Endothelial cell of umbilical vein (primary cell): ENCODE results near the gene CDKN2B-AS1. TPM values are rescaled to one million over a fixed set of nuclear protein-coding genes. Genes with fewer than 3 reads are reported as not detected.

Experiments
- BruUV-seq: library from RNA; stranded (reverse); fragments of 400-500 nt; replicated peaks from 2 replicates; lab custom pipeline; 2021; lab: Mats Ljungman, UMichigan
- CTCF ChIA-PET: fragments of 300-600, 350-600 bp; sonication (Branson Sonifier 250); formaldehyde crosslinking; loops from one replicate; lab custom pipeline; 2021; ENCODE audit warnings: antibody characterized with exemption, inconsistent platforms; lab: Charles Lee
- POLR2A ChIA-PET: fragments of 300-600, 350-600 bp; sonication (Branson Sonifier 250); formaldehyde crosslinking; loops from one replicate; lab custom pipeline; 2021; ENCODE audit warnings: antibody characterized with exemption, inconsistent platforms; lab: Charles Lee
- DNase-seq: peaks from one replicate; pipeline ENCODE4 v3.0.0-alpha.2; 2011; ENCODE audit warnings: low read depth, low spot score
- FAIRE-seq: peaks from 2 replicates; lab custom pipeline; 2011; peaks lifted over from hg19 to GRCh38; lab: Jason Lieb, UNC
- H2AFZ ChIP-seq: 2 replicates; pipeline ENCODE4 v1.6.0; 2012; ENCODE audit warnings: low read depth, low read length, control low read depth, inconsistent platforms
- H3K27ac ChIP-seq: 2 replicates; pipeline ENCODE4 v1.5.1; 2011; ENCODE audit warnings: low read depth, mild to moderate bottlenecking, control low read depth, low read length, moderate library complexity; ENCODE audit not compliant: insufficient read depth
- H3K27me3 ChIP-seq, 2 experiments: 2 replicates each; pipeline versions ENCODE4 v1.6.0 to v1.6.1; 2011; ENCODE audit warnings: low read length in 2 of 2, mixed read lengths in 1 of 2; ENCODE audit not compliant: control insufficient read depth in 2 of 2, insufficient read depth in 2 of 2
- H3K36me3 ChIP-seq, 2 experiments: 2 replicates in 1 of 2; 3 replicates in 1 of 2; pipeline ENCODE4 v1.5.1; 2011; ENCODE audit warnings: low read length in 2 of 2, mild to moderate bottlenecking in 1 of 2, moderate library complexity in 1 of 2; ENCODE audit not compliant: control insufficient read depth in 2 of 2, insufficient read depth in 2 of 2; ENCODE audit errors: extremely low read depth in 1 of 2
- H3K4me1 ChIP-seq: 3 replicates; pipeline ENCODE4 v1.5.1; 2011; ENCODE audit warnings: mild to moderate bottlenecking, low read length; ENCODE audit not compliant: control insufficient read depth, insufficient read depth; ENCODE audit errors: extremely low read depth
- H3K4me2 ChIP-seq: 2 replicates; pipeline ENCODE4 v1.6.1; 2011; ENCODE audit warnings: low read length, control low read depth, mixed read lengths; ENCODE audit not compliant: insufficient read depth
- H3K4me3 ChIP-seq, 3 experiments: fragments of 200-600 bp in 1 of 3; sonication (generic), shearing (Covaris generic) in 1 of 3; replicated peaks in 1 of 3; 2 replicates each; pipeline ENCODE4 v1.5.1; 2011 to 2016; ENCODE audit warnings: control low read depth in 3 of 3, low read length in 3 of 3, mild to moderate bottlenecking in 2 of 3, inconsistent platforms in 1 of 3, low read depth in 1 of 3, moderate library complexity in 1 of 3; ENCODE audit not compliant: insufficient read depth in 1 of 3
- H3K79me2 ChIP-seq: 2 replicates; pipeline ENCODE4 v1.6.0; 2012; ENCODE audit warnings: low read length, inconsistent platforms; ENCODE audit not compliant: control insufficient read depth, insufficient read depth
- H3K9ac ChIP-seq: replicated peaks from 2 replicates; pipeline ENCODE3; 2011; ENCODE audit warnings: low read length, control low read depth; ENCODE audit not compliant: insufficient read depth; ENCODE audit errors: extremely low read depth
- H3K9me1 ChIP-seq: replicated peaks from 3 replicates; pipeline ENCODE4 v1.6.0; 2011; ENCODE audit warnings: mild to moderate bottlenecking, low read length; ENCODE audit not compliant: control insufficient read depth, insufficient read depth; ENCODE audit errors: extremely low read depth
- H3K9me3 ChIP-seq: replicated peaks from 2 replicates; pipeline ENCODE4 v1.5.1; 2012; ENCODE audit warnings: low read length, inconsistent platforms; ENCODE audit not compliant: control insufficient read depth, insufficient read depth
- H4K20me1 ChIP-seq: replicated peaks from 2 replicates; pipeline ENCODE3; 2011; ENCODE audit warnings: mild to moderate bottlenecking, low read length; ENCODE audit not compliant: control insufficient read depth, insufficient read depth; ENCODE audit errors: extremely low read depth
- FOS ChIP-seq: IDR thresholded peaks from 2 replicates; pipeline ENCODE4 v1.6.1; 2011; ENCODE audit warnings: mild to moderate bottlenecking, low read length, moderate library complexity, borderline replicate concordance; ENCODE audit not compliant: insufficient read depth
- GATA2 ChIP-seq: IDR thresholded peaks from 2 replicates; pipeline ENCODE4 v1.7.0; 2011; ENCODE audit warnings: low read depth, mild to moderate bottlenecking, moderate library complexity, mixed read lengths, low read length; ENCODE audit not compliant: insufficient read length, insufficient read depth
- MYC ChIP-seq: IDR thresholded peaks from one replicate; pipeline ENCODE4 v1.6.1; 2011; ENCODE audit warnings: mild to moderate bottlenecking, low read depth, low read length
- POLR2AphosphoS5 ChIP-seq: IDR thresholded peaks from 2 replicates; pipeline ENCODE4 v1.6.1; 2012; ENCODE audit warnings: low read depth, mild to moderate bottlenecking, control low read depth, low read length, moderate library complexity; ENCODE audit not compliant: insufficient read depth
- dilution Hi-C: fragments of 300-500 bp; cut with MboI; formaldehyde crosslinking; loops from one replicate; pipeline ENCODE4 v1.15.0; 2019; ENCODE audit warnings: low sequenced_read_pairs; ENCODE audit not compliant: extremely low pct_ligation_motif_present
- intact Hi-C: fragments of 100-400 bp; cut with micrococcal nuclease; formaldehyde crosslinking; loops from one replicate; pipeline ENCODE4 v1.10.0; 2022
- polyA plus RNA-seq, 4 experiments: library from polyadenylated mRNA; depleted of rRNA in 3 of 4; stranded (reverse) in 3 of 4; unstranded in 1 of 4; fragments of >200 nt; gene quantifications; 2 replicates each; pipeline versions ENCODE4 v1.2.1 to v1.2.3, GENCODE V29; 2011 to 2012; ENCODE audit warnings: missing spikeins in 1 of 4
- total RNA-seq: library from RNA; stranded (reverse); gene quantifications from 2 replicates; pipeline ENCODE4 v1.2.3, GENCODE V29; 2021
- TF ChIP-seq, protein P1 (sequence below): IDR thresholded peaks from 2 replicates; pipeline ENCODE4 v1.6.1; 2011; ENCODE audit not compliant: insufficient read depth, insufficient read length

CDKN2B-AS1 gene
- total and polyA plus RNA-seq, 2 donors (not counting 3 experiments of a cell fraction or from before 2014, with no cell fraction given): 0.44 to 1.9 TPM

DNA sequence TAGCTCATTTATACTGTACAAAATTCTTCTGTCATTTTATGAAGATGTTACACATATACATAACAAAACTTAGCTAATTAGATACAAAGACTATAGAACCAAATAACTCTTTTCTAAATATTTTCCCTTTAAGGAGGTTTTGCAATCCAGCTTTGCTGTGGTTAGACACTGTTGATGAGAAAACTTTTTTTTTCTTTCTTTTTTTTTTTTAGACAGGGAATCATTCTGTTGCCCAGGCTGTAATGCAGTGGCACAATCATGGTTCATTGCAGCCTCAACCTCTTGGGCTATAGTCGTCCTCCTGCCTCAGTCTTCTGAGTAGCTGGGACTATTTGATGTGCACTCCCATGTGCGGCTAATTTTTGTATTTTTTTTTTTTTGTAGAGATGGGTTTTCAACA lies 53.0 kb downstream of the CDKN2B-AS1 start:
- Histone ChIP-seq H3K9me1 (no peaks in the 10 kb centered on the region), H3K9ac (no peak overlapping the region), H3K36me3 (no peaks in the 10 kb centered on the region), H3K27me3 (no peaks in the 10 kb centered on the region), H2AFZ (no peak overlapping the region), H3K27ac (no peak overlapping the region), H3K4me2 (no peak overlapping the region), H3K4me1 (peaks cover 46% of the 10 kb centered on the region), H3K79me2 (no peaks in the 10 kb centered on the region), H3K9me3 (no peaks in the 10 kb centered on the region), H4K20me1 (no peaks in the 10 kb centered on the region), H3K4me3 (no peak overlapping the region)
- no peak for DNase-seq
- TF ChIP-seq GATA2: no peak
- TF ChIP-seq MYC: no peak
- no peak for TF ChIP-seq POLR2AphosphoS5
- dilution Hi-C loops (no loop called here), intact Hi-C loops (no loop called here)
- ChIA-PET CTCF (interaction anchor here (0.9 to 1.8 kb wide), 2 partner anchors 32 to 72 kb away, joined by 3 to 5 read pairs; no protein-coding TSS in a partner anchor), POLR2A (interaction anchor here (0.8 kb wide), 1 partner anchor 50 kb away, joined by 3 read pairs; no protein-coding TSS in a partner anchor)
- no TSS peak for BruUV-seq
- FAIRE-seq: no peak

GRCh38 chr9:22049411-22049810 lies 54.8 kb downstream of the CDKN2B-AS1 start:
- H2AFZ ChIP-seq: no peak overlapping the region
- dilution Hi-C loops (no loop called here), intact Hi-C loops (no loop called here)
- H3K36me3 ChIP-seq: no peaks in the 10 kb centered on the region
- H4K20me1 ChIP-seq: no peaks in the 10 kb centered on the region
- no peak overlapping the region for H3K4me3 ChIP-seq
- H3K9me3 ChIP-seq: no peaks in the 10 kb centered on the region
- no TSS peak for BruUV-seq
- no peaks in the 10 kb centered on the region for H3K27me3 ChIP-seq
- DNase-seq: peak; percentile 10
- CTCF ChIA-PET: interaction anchor here (1.0 to 2.7 kb wide), 4 partner anchors 12 to 189 kb away, joined by 3 to 11 read pairs (median 4); no protein-coding TSS in a partner anchor
- H3K27ac ChIP-seq: no peak overlapping the region
- H3K9me1 ChIP-seq: no peaks in the 10 kb centered on the region
- no peak overlapping the region for H3K9ac ChIP-seq
- no peak overlapping the region for H3K4me2 ChIP-seq
- POLR2A ChIA-PET: no interaction called here
- no peak for TF ChIP-seq FOS
- TF ChIP-seq, protein P1, sequence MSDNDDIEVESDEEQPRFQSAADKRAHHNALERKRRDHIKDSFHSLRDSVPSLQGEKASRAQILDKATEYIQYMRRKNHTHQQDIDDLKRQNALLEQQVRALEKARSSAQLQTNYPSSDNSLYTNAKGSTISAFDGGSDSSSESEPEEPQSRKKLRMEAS: no peak
- no peaks in the 10 kb centered on the region for H3K79me2 ChIP-seq
- H3K4me1 ChIP-seq: peaks cover 48% of the 10 kb centered on the region
- no peak for FAIRE-seq
